NB4 (cell line): ENCODE results near the gene OXTR.

Experiments used
- CTCF ChIP-seq: IDR thresholded peaks from one replicate; pipeline ENCODE4 v1.5.1; 2012; ENCODE audit warnings: low read depth, low read length
- MAX ChIP-seq: IDR thresholded peaks from 2 replicates; pipeline ENCODE4 v1.6.1; 2011; ENCODE audit warnings: low read depth, low read length
- MYC ChIP-seq: IDR thresholded peaks from 2 replicates; pipeline ENCODE4 v1.6.1; 2011; ENCODE audit warnings: low read depth, low read length
- POLR2A ChIP-seq: IDR thresholded peaks from 2 replicates; pipeline ENCODE4 v1.6.1; 2011; ENCODE audit warnings: mild to moderate bottlenecking; ENCODE audit not compliant: insufficient read length; ENCODE audit errors: extremely low read depth

DNA sequence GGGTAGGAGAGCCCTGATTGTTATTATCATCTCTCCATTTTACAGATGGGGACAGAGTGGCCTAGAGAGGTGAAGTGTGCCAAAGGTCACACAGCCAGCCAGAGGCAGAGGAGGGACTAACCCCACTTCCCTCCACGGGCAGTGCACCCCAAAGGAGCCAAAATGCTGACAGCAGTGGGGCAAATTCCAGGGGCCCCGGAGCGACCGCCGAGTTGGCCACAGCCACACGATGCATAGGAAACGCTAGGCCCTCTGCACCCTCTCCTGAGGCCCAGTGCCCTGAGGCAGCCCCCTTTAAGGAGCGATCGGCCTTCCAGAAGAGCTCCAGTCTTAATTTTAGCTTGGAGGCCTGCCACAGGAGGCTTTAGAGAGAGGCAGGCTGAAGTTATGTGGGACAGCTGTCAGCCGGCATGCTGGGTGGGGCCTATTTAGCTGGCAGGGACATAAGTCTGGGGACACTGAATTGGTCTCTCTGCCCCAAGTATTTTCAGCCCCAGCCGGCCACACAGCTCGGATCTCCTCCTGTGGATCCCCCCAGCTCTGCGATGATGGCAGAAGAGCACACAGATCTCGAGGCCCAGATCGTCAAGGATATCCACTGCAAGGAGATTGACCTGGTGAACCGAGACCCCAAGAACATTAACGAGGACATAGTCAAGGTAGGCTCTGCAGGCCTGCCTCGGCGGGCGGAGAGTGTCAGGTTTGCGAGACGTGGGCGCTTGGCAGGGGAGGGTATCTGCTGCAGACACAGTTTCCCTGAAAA lies 35.9 kb downstream of the OXTR start, which contains the start of gene CAV3:
- TF ChIP-seq CTCF (no peak), MAX (no peak), POLR2A (no peak), MYC (no peak)
